GM18909 (cell line): ENCODE data around the gene EDN2.

Source experiments
- ATAC-seq: cut with Tn5 transposase; IDR thresholded peaks from one replicate; pipeline ENCODE4 v1.9.1; 2021; ENCODE audit warnings: mild to moderate bottlenecking; ENCODE audit not compliant: unreplicated experiment, poor library complexity

Gene EDN2

GRCh38 chr1:41486053-41486370 lies 1.5 kb upstream of the EDN2 start:
- no peak for ATAC-seq

GRCh38 chr1:41485605-41486004 lies 1.1 kb upstream of the EDN2 start:
- ATAC-seq: no peak

GRCh38 chr1:41483960-41484401 lies 502 bp downstream of the EDN2 start:
- ATAC-seq: no peak

- no peak for ATAC-seq
Measured at GRCh38 chr1:41483001-41483850, 1.3 kb downstream of the EDN2 start.

- no peak for ATAC-seq
Measured at GRCh38 chr1:41482001-41482765, 2.3 kb downstream of the EDN2 start.

- ATAC-seq: no peak
Measured at GRCh38 chr1:41481109-41481775, 3.2 kb downstream of the EDN2 start.

GRCh38 chr1:41480204-41481108 lies 4.0 kb downstream of the EDN2 start:
- ATAC-seq: no peak

GRCh38 chr1:41479808-41480160 lies 4.7 kb downstream of the EDN2 start:
- ATAC-seq: no peak

GRCh38 chr1:41479000-41479807 lies 5.3 kb downstream of the EDN2 start:
- no peak for ATAC-seq

- ATAC-seq: no peak
Measured at GRCh38 chr1:41478118-41478748, 6.2 kb downstream of the EDN2 start.

- ATAC-seq: no peak
Measured at GRCh38 chr1:41476807-41477361, 7.6 kb downstream of the EDN2 start.

- no peak for ATAC-seq
Measured at GRCh38 chr1:41475859-41476567, 8.5 kb downstream of the EDN2 start.

GRCh38 chr1:41475346-41475745 lies 9.1 kb downstream of the EDN2 start:
- no peak for ATAC-seq

- ATAC-seq: no peak
Measured at GRCh38 chr1:41474490-41475271, 9.8 kb downstream of the EDN2 start.

GRCh38 chr1:41473738-41474362 lies 10.6 kb downstream of the EDN2 start:
- no peak for ATAC-seq

- no peak for ATAC-seq
Measured at GRCh38 chr1:41471658-41472057, 12.8 kb downstream of the EDN2 start.

GRCh38 chr1:41469706-41470105 lies 14.8 kb downstream of the EDN2 start:
- no peak for ATAC-seq
